WTC11 (cell line): Measurements from ENCODE around the gene TLNRD1. TPM values are rescaled to one million over a fixed set of nuclear protein-coding genes. Genes with fewer than 3 reads are reported as not detected.

ENCODE experiments used
- ATAC-seq: fragments of 200-7000 bp; cut with Tn5 transposase; 2 replicates; pipeline ENCODE4 v1.10.0; 2021; ENCODE audit warnings: mild to moderate bottlenecking, moderate library complexity
- CTCF ChIA-PET: fragments of 300-600 bp; sonication (Branson Sonifier 250); formaldehyde crosslinking; loops from one replicate; lab custom pipeline; 2021; ENCODE audit warnings: antibody characterized with exemption; lab: Charles Lee
- POLR2A ChIA-PET: fragments of 350-600 bp; sonication (Branson Sonifier 250); formaldehyde crosslinking; loops from one replicate; lab custom pipeline; 2021; ENCODE audit warnings: antibody characterized with exemption; lab: Charles Lee
- DNase-seq: peaks from one replicate; pipeline ENCODE4 v3.0.0; 2021; ENCODE audit warnings: low spot score
- H3K27ac Mint-ChIP-seq: 2 replicates; pipeline ENCODE4 v1.8.0; 2021; ENCODE audit warnings: mixed read lengths
- H3K27me3 Mint-ChIP-seq: 2 replicates; pipeline ENCODE4 v1.8.0; 2021; ENCODE audit warnings: low read depth, mild to moderate bottlenecking, moderate library complexity, mixed read lengths
- H3K36me3 Mint-ChIP-seq: 2 replicates; pipeline ENCODE4 v1.8.0; 2021; ENCODE audit warnings: mixed read lengths
- H3K4me1 Mint-ChIP-seq: 2 replicates; pipeline ENCODE4 v1.8.0; 2022; ENCODE audit warnings: mixed read lengths
- H3K4me3 Mint-ChIP-seq: 2 replicates; pipeline ENCODE4 v1.8.0; 2021; ENCODE audit warnings: mild to moderate bottlenecking, moderate library complexity, mixed read lengths
- H3K9me3 Mint-ChIP-seq: 2 replicates; pipeline ENCODE4 v1.8.0; 2021; ENCODE audit warnings: mixed read lengths
- ATF6 ChIP-seq: sonication (generic); formaldehyde crosslinking; IDR thresholded peaks from 2 replicates; pipeline ENCODE4 v1.8.1; 2023; ENCODE audit warnings: mild to moderate bottlenecking, missing genetic modification reagents
- E2F1 ChIP-seq: sonication (generic); formaldehyde crosslinking; IDR thresholded peaks from 2 replicates; pipeline ENCODE4 v1.8.0; 2022; ENCODE audit warnings: mild to moderate bottlenecking, missing genetic modification reagents
- E2F5 ChIP-seq: sonication (generic); formaldehyde crosslinking; IDR thresholded peaks from 2 replicates; pipeline ENCODE4 v1.8.1; 2022; ENCODE audit warnings: mild to moderate bottlenecking, moderate library complexity, missing genetic modification reagents
- ELF4 ChIP-seq: sonication (generic); formaldehyde crosslinking; IDR thresholded peaks from 2 replicates; pipeline ENCODE4 v1.8.1; 2022; ENCODE audit warnings: low read depth, mild to moderate bottlenecking, moderate library complexity, missing genetic modification reagents
- FOXJ3 ChIP-seq: sonication (generic); formaldehyde crosslinking; IDR thresholded peaks from 2 replicates; pipeline ENCODE4 v1.9.0; 2021; ENCODE audit warnings: missing genetic modification reagents, mild to moderate bottlenecking, borderline replicate concordance
- FOXP4 ChIP-seq: sonication (generic); formaldehyde crosslinking; IDR thresholded peaks from 2 replicates; pipeline ENCODE4 v1.8.0; 2022; ENCODE audit warnings: mild to moderate bottlenecking, missing genetic modification reagents
- HMGA2 ChIP-seq: fragments of 250-450 bp; sonication (Bioruptor Pico); IDR thresholded peaks from 2 replicates; pipeline ENCODE4 v1.4.0; 2021; ENCODE audit warnings: mild to moderate bottlenecking, moderate library complexity
- JUN ChIP-seq: sonication (generic); formaldehyde crosslinking; IDR thresholded peaks from 2 replicates; pipeline ENCODE4 v1.8.0; 2023; ENCODE audit warnings: mild to moderate bottlenecking, missing genetic modification reagents
- MXD4 ChIP-seq: fragments of 250-450 bp; sonication (Bioruptor Pico); IDR thresholded peaks from 2 replicates; pipeline ENCODE4 v1.8.0; 2021; ENCODE audit warnings: mild to moderate bottlenecking, moderate library complexity, borderline replicate concordance
- NFE2L1 ChIP-seq: sonication (generic); formaldehyde crosslinking; IDR thresholded peaks from 2 replicates; pipeline ENCODE4 v1.8.1; 2023; ENCODE audit warnings: missing genetic modification reagents
- NFYB ChIP-seq: sonication (generic); formaldehyde crosslinking; conservative IDR thresholded peaks from 2 replicates; pipeline ENCODE4 v1.8.0; 2022; ENCODE audit warnings: low read depth, missing genetic modification reagents
- SP1 ChIP-seq: sonication (generic); formaldehyde crosslinking; conservative IDR thresholded peaks from 2 replicates; pipeline ENCODE4 v1.8.1; 2022; ENCODE audit warnings: missing genetic modification reagents
- USF1 ChIP-seq: sonication (generic); formaldehyde crosslinking; IDR thresholded peaks from 2 replicates; pipeline ENCODE4 v1.8.0; 2022; ENCODE audit warnings: mild to moderate bottlenecking, missing genetic modification reagents
- ZBTB43 ChIP-seq: sonication (generic); formaldehyde crosslinking; IDR thresholded peaks from 2 replicates; pipeline ENCODE4 v1.8.1; 2023; ENCODE audit warnings: mild to moderate bottlenecking, missing genetic modification reagents
- ZMAT4 ChIP-seq: fragments of 250-450 bp; sonication (Bioruptor Pico); IDR thresholded peaks from 2 replicates; pipeline ENCODE4 v1.9.0; 2021; ENCODE audit warnings: mild to moderate bottlenecking
- total RNA-seq: library from RNA; stranded (reverse); gene quantifications from 3 replicates; pipeline ENCODE4 v1.2.3, GENCODE V29; 2021

Gene TLNRD1
- total RNA-seq, 1 experiment from 2014 or later: 26.7 TPM

- no peaks in the 10 kb centered on the region for H3K9me3 Mint-ChIP-seq
- H3K27me3 Mint-ChIP-seq: no peaks in the 10 kb centered on the region
- H3K36me3 Mint-ChIP-seq: peaks cover 8% of the 10 kb centered on the region
- POLR2A ChIA-PET: interaction anchor here (0.8 kb wide), 1 partner anchor 9 kb away, joined by 3 read pairs; no protein-coding TSS in a partner anchor
- peaks cover 52% of the 10 kb centered on the region for H3K4me1 Mint-ChIP-seq
- 0 out of 2 replicates have a peak overlapping the region, but pooled peaks have one; percentile 3 for H3K27ac Mint-ChIP-seq
- CTCF ChIA-PET: interaction anchor here (1.7 to 2.6 kb wide), 2 partner anchors 9 to 280 kb away, joined by 7 to 11 read pairs; no protein-coding TSS in a partner anchor
- ATAC-seq (no peak), DNase-seq (no peak)
- no peak for TF ChIP-seq E2F1
- no peak for TF ChIP-seq FOXJ3
- no peak for TF ChIP-seq ELF4 (CRISPR knock-in tag)
- peak overlapping the region; percentile 8; the same call in 1 of the 2 replicates for H3K4me3 Mint-ChIP-seq
These were observed 14.2 kb upstream of the TLNRD1 start for GRCh38 chr15:80986487-80986886.

- POLR2A ChIA-PET: interaction anchor here (0.7 to 1.2 kb wide), 2 partner anchors 12 to 234 kb away, joined by 3 to 4 read pairs; partner anchors contain the start of gene TLNRD1
- H3K27ac Mint-ChIP-seq: peak overlapping the region; percentile 97
These were observed 12.5 kb upstream of the TLNRD1 start for GRCh38 chr15:80988148-80988796.

More at GRCh38 chr15:80988148-80988796, 12.5 kb upstream of the TLNRD1 start:
- no peaks in the 10 kb centered on the region for H3K9me3 Mint-ChIP-seq
- H3K4me3 Mint-ChIP-seq: peak overlapping the region; percentile 99
- H3K27me3 Mint-ChIP-seq: no peaks in the 10 kb centered on the region
- no peaks in the 10 kb centered on the region for H3K36me3 Mint-ChIP-seq
- CTCF ChIA-PET: interaction anchor here (1.2 to 2.6 kb wide), 2 partner anchors 11 to 278 kb away, joined by 3 to 11 read pairs; no protein-coding TSS in a partner anchor
- peaks cover 54% of the 10 kb centered on the region for H3K4me1 Mint-ChIP-seq
- ATAC-seq (no peak), DNase-seq (no peak)
- TF ChIP-seq SP1 (CRISPR knock-in tag): no peak
- TF ChIP-seq ZMAT4 (CRISPR knock-in tag): no peak
- no peak for TF ChIP-seq FOXP4 (CRISPR knock-in tag)
- TF ChIP-seq USF1 (CRISPR knock-in tag): no peak
- no peak for TF ChIP-seq E2F5
- no peak for TF ChIP-seq HMGA2 (CRISPR knock-in tag)
- no peak for TF ChIP-seq E2F1
- no peak for TF ChIP-seq ATF6 (CRISPR knock-in tag)
- TF ChIP-seq NFYB (CRISPR knock-in tag): no peak
- no peak for TF ChIP-seq ZBTB43 (CRISPR knock-in tag)
- TF ChIP-seq JUN (CRISPR knock-in tag): no peak
- no peak for TF ChIP-seq NFE2L1 (CRISPR knock-in tag)
- no peak for TF ChIP-seq MXD4 (CRISPR knock-in tag)
- TF ChIP-seq, all 79 proteins: peak for 0
